Amniotic stem cell (primary cell): ENCODE data around the gene C19orf85.
"Not testable (repeated sequence)": the region's sequence is repeated elsewhere in the genome, so short reads cannot be mapped to it uniquely, and the experiment has no call there.

Source experiments
- DNase-seq: peaks from one replicate; lab custom pipeline; 2025; lab: John Stamatoyannopoulos, UW

C19orf85 gene

GRCh38 chr19:55464662-55465054 lies at the start of gene C19orf85:
Gene C19orf85, minus strand, starts transcription at chr19:55464751. Its CDS starts 197 bp downstream, at chr19:55464554.
- DNase-seq = no peak

- no peak for DNase-seq
Measured at GRCh38 chr19:55508120-55508519, 43.6 kb upstream of the C19orf85 start.

- DNase-seq = no peak
Measured at GRCh38 chr19:55504981-55505380, 40.4 kb upstream of the C19orf85 start.

- no peak for DNase-seq
Measured at GRCh38 chr19:55504252-55504603, 39.7 kb upstream of the C19orf85 start.

- peak; percentile 64 for DNase-seq
Measured at GRCh38 chr19:55503502-55504251, 39.1 kb upstream of the C19orf85 start.

- DNase-seq = no peak
Measured at GRCh38 chr19:55503157-55503501, 38.6 kb upstream of the C19orf85 start.

GRCh38 chr19:55502197-55502952 lies 37.8 kb upstream of the C19orf85 start:
- no peak for DNase-seq

- no peak for DNase-seq
Measured at GRCh38 chr19:55500368-55500952, 35.9 kb upstream of the C19orf85 start.

GRCh38 chr19:55498246-55498840 lies 33.8 kb upstream of the C19orf85 start:
- DNase-seq = no peak

- no peak for DNase-seq
Measured at GRCh38 chr19:55497763-55498162, 33.2 kb upstream of the C19orf85 start.

- not testable (repeated sequence) for DNase-seq
Measured at GRCh38 chr19:55496820-55497219, 32.3 kb upstream of the C19orf85 start.

GRCh38 chr19:55495646-55496349 lies 31.2 kb upstream of the C19orf85 start:
- no peak for DNase-seq

GRCh38 chr19:55494172-55494761 lies 29.7 kb upstream of the C19orf85 start:
- no peak for DNase-seq

GRCh38 chr19:55493645-55494171 lies 29.2 kb upstream of the C19orf85 start:
- DNase-seq = no peak

GRCh38 chr19:55493052-55493644 lies 28.6 kb upstream of the C19orf85 start:
- no peak for DNase-seq

- DNase-seq = no peak
Measured at GRCh38 chr19:55492362-55492944, 27.9 kb upstream of the C19orf85 start.

GRCh38 chr19:55491546-55492360 lies 27.2 kb upstream of the C19orf85 start:
- DNase-seq = no peak

- DNase-seq = no peak
Measured at GRCh38 chr19:55490478-55491432, 26.2 kb upstream of the C19orf85 start.
